BLaER1 (cell line): ENCODE data around the gene AAMP.

Experiments
- H3K27ac ChIP-seq: shearing (Covaris generic); formaldehyde crosslinking; 2 replicates; pipeline ENCODE4 v1.8.1; 2022
- H3K27me3 ChIP-seq: shearing (Covaris generic); formaldehyde crosslinking; 2 replicates; pipeline ENCODE4 v1.8.1; 2022
- H3K36me3 ChIP-seq: shearing (Covaris generic); formaldehyde crosslinking; 2 replicates; pipeline ENCODE4 v1.8.1; 2022
- H3K4me1 ChIP-seq: shearing (Covaris generic); formaldehyde crosslinking; 2 replicates; pipeline ENCODE4 v1.8.1; 2022
- H3K4me2 ChIP-seq: shearing (Covaris generic); formaldehyde crosslinking; 2 replicates; pipeline ENCODE4 v1.8.1; 2022
- H3K4me3 ChIP-seq: shearing (Covaris generic); formaldehyde crosslinking; 2 replicates; pipeline ENCODE4 v1.8.1; 2022
- H3K9ac ChIP-seq: shearing (Covaris generic); formaldehyde crosslinking; 2 replicates; pipeline ENCODE4 v1.8.1; 2022
- H3K9me3 ChIP-seq: shearing (Covaris generic); formaldehyde crosslinking; 2 replicates; pipeline ENCODE4 v1.8.1; 2022
- H4K20me1 ChIP-seq: shearing (Covaris generic); formaldehyde crosslinking; 2 replicates; pipeline ENCODE4 v1.8.1; 2022
- Cebpa-rat ChIP-seq: shearing (Covaris generic); IDR thresholded peaks from 2 replicates; pipeline ENCODE4 v1.8.1; 2022

Gene AAMP

DNA sequence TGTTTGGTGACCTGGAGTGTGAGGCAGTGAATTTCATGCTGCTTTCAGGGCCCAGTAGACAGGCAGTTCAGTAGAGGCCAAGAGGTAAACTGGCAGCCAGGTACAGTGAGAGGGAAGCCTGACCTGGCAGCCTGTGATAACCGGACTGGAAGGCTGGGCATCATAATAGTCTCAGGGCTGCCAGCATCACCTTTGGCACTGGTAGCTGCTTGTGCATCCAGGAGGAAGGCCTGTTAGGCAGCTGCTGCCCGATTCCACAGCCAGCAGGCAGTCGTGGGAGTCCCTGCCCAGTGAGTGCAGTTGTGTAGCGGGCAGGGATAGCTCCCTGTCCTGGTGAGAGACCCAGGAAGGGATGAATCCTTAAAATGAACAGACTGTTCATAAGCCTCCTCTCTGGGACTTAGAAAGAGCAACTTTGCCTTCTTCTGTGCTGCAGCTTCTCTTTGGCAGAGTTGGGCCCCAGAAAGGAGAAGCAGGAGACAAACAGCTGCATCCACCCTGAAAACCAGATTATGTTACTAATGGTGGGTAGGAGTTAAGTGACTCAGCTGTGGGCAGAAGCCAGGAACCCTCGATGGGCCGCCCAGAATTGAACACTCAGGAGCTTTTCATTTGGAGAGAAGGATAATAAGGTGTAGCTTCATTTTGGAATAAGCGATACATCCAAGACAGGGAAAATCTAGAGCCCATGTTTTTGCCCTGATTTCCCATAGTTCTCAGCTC, 17.3 kb downstream of the AAMP start:
- Histone ChIP-seq H3K36me3 (peaks cover 94% of the 10 kb centered on the region), H3K27ac (no peak overlapping the region), H3K27me3 (no peaks in the 10 kb centered on the region), H4K20me1 (peaks cover 61% of the 10 kb centered on the region), H3K4me3 (no peak overlapping the region), H3K4me1 (peaks cover 10% of the 10 kb centered on the region), H3K9ac (no peak overlapping the region), H3K9me3 (no peaks in the 10 kb centered on the region), H3K4me2 (no peak overlapping the region)
- TF ChIP-seq Cebpa-rat, result no peak

DNA sequence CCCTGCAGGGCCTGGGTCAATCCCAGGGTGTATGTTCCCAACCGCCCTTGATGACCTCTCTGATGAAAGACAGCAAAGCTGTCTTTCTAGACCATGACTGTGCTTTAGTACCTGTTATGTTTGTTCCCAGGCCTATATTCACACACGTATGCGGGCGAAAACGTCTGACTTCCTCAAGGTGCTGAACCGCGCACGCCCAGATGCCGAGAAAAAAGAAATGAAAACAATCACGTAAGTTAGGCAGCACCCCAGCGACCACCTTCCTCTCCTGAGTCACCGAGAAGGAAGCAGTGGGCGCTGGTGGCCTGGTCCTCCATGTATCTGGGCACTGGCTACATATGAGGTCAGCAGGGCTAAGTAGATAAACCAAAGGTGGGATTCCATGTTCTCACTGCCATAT, 20.2 kb downstream of the AAMP start:
- no peak overlapping the region for H3K4me2 ChIP-seq
- no peaks in the 10 kb centered on the region for H3K4me1 ChIP-seq
- H4K20me1 ChIP-seq, result peaks cover 44% of the 10 kb centered on the region
- H3K36me3 ChIP-seq, result peaks cover 100% of the 10 kb centered on the region
- H3K27ac ChIP-seq, result no peak overlapping the region
- H3K27me3 ChIP-seq, result no peaks in the 10 kb centered on the region
- H3K4me3 ChIP-seq, result no peak overlapping the region
- no peak overlapping the region for H3K9ac ChIP-seq
- no peak for TF ChIP-seq Cebpa-rat
- H3K9me3 ChIP-seq, result no peaks in the 10 kb centered on the region

DNA sequence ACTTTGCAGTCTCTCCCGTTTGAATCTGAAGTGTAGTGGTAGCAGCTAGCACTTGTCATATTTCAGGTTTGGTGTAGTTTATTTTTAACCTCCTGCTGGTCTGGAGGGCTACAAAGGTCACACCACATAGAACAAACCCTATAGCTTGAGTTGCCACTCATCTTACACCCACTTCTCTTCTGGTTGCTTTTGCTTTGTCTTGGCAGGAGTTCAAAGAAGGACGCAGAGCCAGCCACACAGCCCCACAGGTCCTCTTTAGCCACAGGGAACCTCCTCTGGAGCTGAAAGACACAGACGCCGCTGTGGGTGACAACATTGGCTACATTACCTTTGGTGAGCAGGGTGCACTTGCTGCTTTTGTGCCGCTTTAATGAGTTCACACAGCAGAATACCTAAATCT, 24.7 kb downstream of the AAMP start:
- Histone ChIP-seq H3K9ac (no peak overlapping the region), H3K4me3 (no peak overlapping the region), H4K20me1 (peaks cover 25% of the 10 kb centered on the region), H3K36me3 (peaks cover 100% of the 10 kb centered on the region), H3K4me2 (no peak overlapping the region), H3K4me1 (no peaks in the 10 kb centered on the region), H3K9me3 (no peaks in the 10 kb centered on the region), H3K27ac (no peak overlapping the region), H3K27me3 (no peaks in the 10 kb centered on the region)
- TF ChIP-seq Cebpa-rat, result no peak

DNA sequence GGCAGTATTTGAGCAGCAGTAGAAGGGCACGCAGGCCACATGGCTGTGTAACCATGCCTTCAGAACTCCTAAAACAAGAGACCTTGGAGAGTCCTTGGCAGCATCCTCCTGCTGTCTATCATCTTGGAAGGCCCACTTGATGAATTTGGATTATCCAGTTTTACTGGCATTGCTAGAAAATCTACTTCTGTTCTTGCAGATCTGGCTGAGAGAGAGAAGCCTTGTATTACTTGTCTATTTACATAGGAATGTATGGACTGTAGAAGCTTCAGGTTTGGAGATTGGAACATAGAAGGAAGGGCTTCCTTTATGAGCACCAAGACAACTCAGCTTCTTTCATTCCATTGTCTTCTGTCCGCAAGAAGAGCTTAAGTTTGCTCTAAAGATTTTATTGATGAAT, 25.3 kb downstream of the AAMP start:
- Histone ChIP-seq H3K36me3 (peaks cover 100% of the 10 kb centered on the region), H3K9me3 (no peaks in the 10 kb centered on the region), H3K9ac (no peak overlapping the region), H3K4me1 (no peaks in the 10 kb centered on the region), H3K4me2 (no peak overlapping the region), H3K27ac (no peak overlapping the region), H3K27me3 (no peaks in the 10 kb centered on the region), H4K20me1 (peaks cover 25% of the 10 kb centered on the region), H3K4me3 (no peak overlapping the region)
- no peak for TF ChIP-seq Cebpa-rat

DNA sequence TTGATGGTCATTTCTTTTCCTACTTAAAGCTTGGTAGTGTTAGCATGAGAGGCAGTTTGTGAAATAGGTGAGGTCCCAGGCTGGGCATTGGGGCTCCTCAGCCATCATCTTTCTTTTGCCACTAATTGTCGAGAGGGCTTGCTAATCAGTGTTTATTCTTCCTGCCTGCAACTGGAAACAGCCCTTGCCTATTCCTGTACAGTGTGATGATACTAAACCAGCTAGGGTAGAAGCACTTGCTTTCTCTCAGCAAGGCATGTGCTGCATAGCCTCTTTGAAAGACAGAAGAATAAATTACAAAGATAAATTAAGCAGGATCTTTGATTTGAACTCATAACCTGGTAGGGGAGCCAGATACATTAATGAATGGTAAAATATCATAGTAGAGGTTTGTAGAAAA, 25.7 kb downstream of the AAMP start:
- H3K9ac ChIP-seq, result no peak overlapping the region
- no peak overlapping the region for H3K4me3 ChIP-seq
- no peak overlapping the region for H3K4me2 ChIP-seq
- TF ChIP-seq Cebpa-rat, result no peak
- peaks cover 25% of the 10 kb centered on the region for H4K20me1 ChIP-seq
- H3K4me1 ChIP-seq, result no peaks in the 10 kb centered on the region
- no peaks in the 10 kb centered on the region for H3K27me3 ChIP-seq
- peaks cover 100% of the 10 kb centered on the region for H3K36me3 ChIP-seq
- H3K27ac ChIP-seq, result no peak overlapping the region
- no peaks in the 10 kb centered on the region for H3K9me3 ChIP-seq

DNA sequence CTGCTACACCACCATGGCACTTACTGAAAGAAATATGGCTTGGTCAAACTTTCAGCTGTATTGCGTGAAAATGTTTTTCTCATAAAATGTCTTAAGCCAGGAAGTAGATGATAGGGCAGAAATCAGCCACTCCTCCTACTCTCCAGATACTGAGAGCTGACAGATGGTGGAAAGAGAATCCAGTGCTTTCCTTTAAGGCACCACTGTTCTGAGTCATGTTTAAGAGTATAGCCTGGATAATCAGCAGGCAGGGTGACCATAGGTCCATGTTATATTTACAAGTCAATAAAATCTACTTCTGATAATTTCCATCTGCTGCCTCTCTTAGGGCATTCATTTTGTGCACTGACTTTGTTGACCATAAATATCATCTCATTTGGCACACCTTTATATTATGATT, 31.1 kb downstream of the AAMP start:
- no peaks in the 10 kb centered on the region for H3K4me1 ChIP-seq
- H3K27ac ChIP-seq, result no peak overlapping the region
- TF ChIP-seq Cebpa-rat, result no peak
- no peaks in the 10 kb centered on the region for H3K9me3 ChIP-seq
- peaks cover 27% of the 10 kb centered on the region for H4K20me1 ChIP-seq
- peaks cover 100% of the 10 kb centered on the region for H3K36me3 ChIP-seq
- H3K27me3 ChIP-seq, result no peaks in the 10 kb centered on the region
- no peak overlapping the region for H3K4me2 ChIP-seq
- no peak overlapping the region for H3K9ac ChIP-seq
- no peak overlapping the region for H3K4me3 ChIP-seq

DNA sequence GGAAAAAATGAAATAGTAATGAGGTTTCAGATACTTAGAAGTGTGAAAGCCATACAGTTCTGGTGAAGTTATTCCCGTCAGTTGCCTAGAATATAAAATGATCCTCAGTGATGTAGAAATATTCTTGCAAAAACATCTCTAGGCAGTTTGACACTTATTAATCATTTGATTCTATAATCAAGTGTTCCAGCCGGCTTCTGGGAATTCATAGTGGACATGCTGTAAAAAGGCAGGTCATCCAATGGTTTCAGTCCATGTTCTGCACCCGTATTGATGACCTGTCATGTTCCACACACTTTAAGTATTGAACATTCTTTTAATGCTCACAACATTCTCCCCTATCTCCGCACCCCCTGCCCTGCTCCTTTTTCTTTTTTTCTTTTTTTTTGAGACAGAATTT, 33.1 kb downstream of the AAMP start:
- H3K4me2 ChIP-seq, result no peak overlapping the region
- no peaks in the 10 kb centered on the region for H3K9me3 ChIP-seq
- H4K20me1 ChIP-seq, result peaks cover 31% of the 10 kb centered on the region; the same call in 1 of the 2 replicates
- peaks cover 100% of the 10 kb centered on the region for H3K36me3 ChIP-seq
- no peaks in the 10 kb centered on the region for H3K4me1 ChIP-seq
- no peak overlapping the region for H3K9ac ChIP-seq
- no peak for TF ChIP-seq Cebpa-rat
- no peaks in the 10 kb centered on the region for H3K27me3 ChIP-seq
- H3K4me3 ChIP-seq, result no peak overlapping the region
- H3K27ac ChIP-seq, result no peak overlapping the region

DNA sequence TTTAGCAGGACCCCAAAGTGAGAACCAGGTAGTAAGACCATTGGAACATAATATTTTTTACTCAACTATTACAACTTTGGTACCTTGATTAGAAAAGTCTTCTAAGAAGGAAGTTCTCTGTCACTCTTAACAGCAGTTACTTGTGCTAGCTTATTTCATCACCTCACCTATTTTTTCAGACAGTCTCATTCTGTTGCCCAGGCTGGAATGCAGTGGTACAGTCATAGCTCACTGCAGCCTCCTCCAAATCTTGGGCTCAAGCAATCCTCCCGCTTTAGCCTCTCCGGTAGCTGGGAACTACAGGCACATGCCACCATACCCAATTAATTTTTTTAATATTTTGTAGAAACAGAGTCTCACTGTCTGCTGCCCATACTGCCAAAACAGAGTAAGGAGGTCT, 34.9 kb downstream of the AAMP start:
- Histone ChIP-seq H3K9me3 (no peaks in the 10 kb centered on the region), H4K20me1 (peaks cover 31% of the 10 kb centered on the region; the same call in 1 of the 2 replicates), H3K36me3 (peaks cover 100% of the 10 kb centered on the region), H3K27me3 (no peaks in the 10 kb centered on the region), H3K4me3 (no peak overlapping the region), H3K9ac (no peak overlapping the region), H3K4me2 (no peak overlapping the region), H3K27ac (no peak overlapping the region), H3K4me1 (peaks cover 8% of the 10 kb centered on the region)
- TF ChIP-seq Cebpa-rat, result no peak

DNA sequence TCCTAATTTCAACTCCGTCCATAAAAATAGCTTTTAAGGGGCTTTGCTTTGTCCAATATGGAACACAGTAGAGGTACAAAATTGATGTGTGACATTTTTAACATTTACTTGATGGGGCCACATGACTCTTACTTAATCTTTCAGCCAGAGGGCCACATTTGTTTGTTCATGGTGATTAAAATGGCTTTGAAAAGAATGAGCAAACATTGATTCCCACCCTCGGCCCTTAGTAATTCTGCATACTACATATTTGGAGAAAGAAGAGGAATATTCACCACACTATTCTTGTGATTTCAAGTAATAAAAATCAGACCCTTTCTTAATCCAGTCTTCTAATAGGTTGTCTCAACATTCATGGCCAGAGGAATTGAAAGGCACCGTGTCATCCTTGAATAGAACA, 35.4 kb downstream of the AAMP start:
- Histone ChIP-seq H4K20me1 (peaks cover 35% of the 10 kb centered on the region), H3K9ac (no peak overlapping the region), H3K27me3 (no peaks in the 10 kb centered on the region), H3K4me3 (no peak overlapping the region), H3K36me3 (peaks cover 99% of the 10 kb centered on the region), H3K9me3 (no peaks in the 10 kb centered on the region), H3K4me1 (peaks cover 13% of the 10 kb centered on the region), H3K4me2 (no peak overlapping the region), H3K27ac (no peak overlapping the region)
- TF ChIP-seq Cebpa-rat, result no peak

DNA sequence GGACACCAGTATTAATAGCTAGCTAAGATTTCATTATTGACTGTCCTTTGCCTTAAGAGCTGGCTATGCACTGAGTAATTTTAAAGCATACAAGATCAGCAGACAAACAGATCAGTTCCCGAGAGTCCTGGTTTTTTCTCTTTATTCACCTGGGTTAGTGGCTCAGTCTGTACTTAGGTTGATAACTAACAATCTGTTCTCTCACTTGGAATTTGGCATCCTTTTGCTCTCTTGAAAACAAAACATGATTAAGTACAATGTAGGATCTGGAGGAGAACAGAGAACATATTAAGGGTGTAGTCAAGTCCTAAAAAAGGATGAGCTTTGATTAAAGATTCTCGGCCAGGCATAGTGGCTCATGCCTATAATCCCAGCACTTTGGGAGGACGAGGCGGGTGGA, 36.4 kb downstream of the AAMP start:
- no peaks in the 10 kb centered on the region for H3K9me3 ChIP-seq
- no peak overlapping the region for H3K9ac ChIP-seq
- no peak overlapping the region for H3K4me3 ChIP-seq

DNA sequence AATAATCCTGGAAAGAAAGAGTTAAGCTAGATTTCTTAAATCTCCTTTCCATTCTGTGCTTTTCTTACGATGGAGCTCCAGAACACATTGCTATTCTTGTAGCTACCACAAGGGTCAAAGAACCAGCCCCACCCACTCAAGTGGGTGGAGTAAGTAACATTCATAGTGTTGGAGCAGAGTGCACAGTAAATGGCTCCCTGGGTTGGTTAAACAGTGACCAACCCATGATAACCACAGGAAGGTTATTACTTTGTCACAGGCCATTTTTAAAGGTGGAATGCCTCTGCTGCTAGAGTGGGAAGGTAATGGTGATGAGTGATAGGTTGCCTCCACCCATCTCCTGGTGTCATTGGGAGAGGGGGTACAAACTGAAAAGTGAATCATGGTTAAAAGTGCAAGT, 39.1 kb downstream of the AAMP start:
- Histone ChIP-seq H3K27me3 (no peaks in the 10 kb centered on the region), H3K4me2 (peak overlapping the region; percentile 77; the same call in 1 of the 2 replicates), H3K4me1 (peaks cover 35% of the 10 kb centered on the region), H3K27ac (no peak overlapping the region), H3K4me3 (no peak overlapping the region), H3K9me3 (no peaks in the 10 kb centered on the region), H4K20me1 (peaks cover 41% of the 10 kb centered on the region), H3K36me3 (peaks cover 92% of the 10 kb centered on the region), H3K9ac (no peak overlapping the region)
- TF ChIP-seq Cebpa-rat, result no peak

More for the DNA sequence above, 36.4 kb downstream of the AAMP start:
- TF ChIP-seq Cebpa-rat, result no peak
- H3K27me3 ChIP-seq, result no peaks in the 10 kb centered on the region
- no peak overlapping the region for H3K4me2 ChIP-seq
- peaks cover 94% of the 10 kb centered on the region for H3K36me3 ChIP-seq
- H4K20me1 ChIP-seq, result peaks cover 36% of the 10 kb centered on the region
- peaks cover 23% of the 10 kb centered on the region for H3K4me1 ChIP-seq
- no peak overlapping the region for H3K27ac ChIP-seq
